Keratinocyte (primary cell): ENCODE results near the gene GYG2. TPM values are rescaled to one million over a fixed set of nuclear protein-coding genes. Genes with fewer than 3 reads are reported as not detected.
"Not testable (repeated sequence)": the region's sequence is repeated elsewhere in the genome, so short reads cannot be mapped to it uniquely, and the experiment has no call there.

Source experiments
- DNase-seq: peaks from one replicate; pipeline ENCODE4 v3.0.0-alpha.2; 2011; ENCODE audit warnings: low read depth, missing footprints, low spot score
- FAIRE-seq: peaks from 2 replicates; lab custom pipeline; 2011; peaks lifted over from hg19 to GRCh38; lab: Jason Lieb, UNC
- H2AFZ ChIP-seq: 2 replicates; pipeline ENCODE4 v1.6.0; 2012; ENCODE audit warnings: low read length, control low read depth, inconsistent platforms; ENCODE audit not compliant: control insufficient read depth
- H3K27ac ChIP-seq: 2 replicates; pipeline ENCODE4 v1.5.1; 2011; ENCODE audit warnings: low read length; ENCODE audit not compliant: control insufficient read depth, insufficient read depth
- H3K27me3 ChIP-seq: 3 replicates; pipeline ENCODE4 v1.6.0; 2011; ENCODE audit warnings: low read length; ENCODE audit not compliant: control insufficient read depth, insufficient read depth; ENCODE audit errors: extremely low read depth
- H3K36me3 ChIP-seq, 2 experiments: 2 replicates in 1 of 2; 3 replicates in 1 of 2; pipeline ENCODE4 v1.5.1; 2011; ENCODE audit warnings: low read length in 2 of 2, mild to moderate bottlenecking in 1 of 2; ENCODE audit not compliant: control insufficient read depth in 2 of 2, insufficient read depth in 2 of 2; ENCODE audit errors: extremely low read depth in 1 of 2
- H3K4me1 ChIP-seq: 3 replicates; pipeline ENCODE4 v1.5.1; 2011; ENCODE audit warnings: low read length; ENCODE audit not compliant: control insufficient read depth, insufficient read depth; ENCODE audit errors: extremely low read depth
- H3K4me2 ChIP-seq: 3 replicates; pipeline ENCODE4 v1.6.0; 2011; ENCODE audit warnings: low read depth, low read length; ENCODE audit not compliant: control insufficient read depth, insufficient read depth; ENCODE audit errors: extremely low read depth
- H3K4me3 ChIP-seq, 3 experiments: fragments of 200-600 bp in 1 of 3; sonication (generic) in 1 of 3; 2 replicates in 2 of 3; 3 replicates in 1 of 3; pipeline ENCODE4 v1.5.1; 2011 to 2016; ENCODE audit warnings: low read length in 3 of 3, mild to moderate bottlenecking in 3 of 3, control low read depth in 2 of 3, inconsistent platforms in 1 of 3, low read depth in 1 of 3, mixed read lengths in 1 of 3, mixed run types in 1 of 3, moderate library complexity in 1 of 3; ENCODE audit not compliant: control insufficient read depth in 2 of 3, insufficient read depth in 2 of 3; ENCODE audit errors: extremely low read depth in 1 of 3
- H3K79me2 ChIP-seq: 2 replicates; pipeline ENCODE4 v1.6.0; 2012; ENCODE audit warnings: low read length; ENCODE audit not compliant: control insufficient read depth, insufficient read depth
- H3K9ac ChIP-seq: 3 replicates; pipeline ENCODE4 v1.6.0; 2011; ENCODE audit warnings: low read length; ENCODE audit not compliant: control insufficient read depth, insufficient read depth; ENCODE audit errors: extremely low read depth
- H3K9me1 ChIP-seq: 3 replicates; pipeline ENCODE4 v1.6.0; 2011; ENCODE audit warnings: low read length; ENCODE audit not compliant: control insufficient read depth, insufficient read depth; ENCODE audit errors: extremely low read depth
- H3K9me3 ChIP-seq: 2 replicates; pipeline ENCODE4 v1.5.1; 2012; ENCODE audit warnings: low read depth, low read length; ENCODE audit not compliant: control insufficient read depth
- H4K20me1 ChIP-seq: 3 replicates; pipeline ENCODE4 v1.6.0; 2011; ENCODE audit warnings: low read length; ENCODE audit not compliant: control insufficient read depth, insufficient read depth; ENCODE audit errors: extremely low read depth
- CTCF ChIP-seq, 3 experiments: IDR thresholded peaks in 1 of 3; conservative IDR thresholded peaks in 1 of 3; optimal IDR thresholded peaks in 1 of 3; 2 replicates in 2 of 3; 3 replicates in 1 of 3; pipeline versions ENCODE3 to v1.5.1; 2011; ENCODE audit warnings: low read length in 3 of 3, mild to moderate bottlenecking in 3 of 3, moderate library complexity in 2 of 3, control low read depth in 1 of 3, inconsistent platforms in 1 of 3; ENCODE audit not compliant: insufficient read depth in 2 of 3; ENCODE audit errors: extremely low read depth in 1 of 3
- EZH2 ChIP-seq: IDR thresholded peaks from one replicate; pipeline ENCODE4 v1.6.1; 2012; ENCODE audit warnings: inconsistent platforms, mild to moderate bottlenecking, low read length, moderate library complexity
- dilution Hi-C: fragments of 300-500 bp; cut with MboI; formaldehyde crosslinking; loops from one replicate; pipeline ENCODE4 v1.7.0; 2020; ENCODE audit warnings: low sequenced_read_pairs; ENCODE audit not compliant: extremely low pct_ligation_motif_present
- polyA plus RNA-seq, 5 experiments: library from polyadenylated mRNA; depleted of rRNA in 3 of 5; stranded (reverse) in 3 of 5; stranded (forward) in 1 of 5; unstranded in 1 of 5; fragments of >200 nt; gene quantifications; 1 replicate in 1 of 5; 2 replicates in 3 of 5; 3 replicates in 1 of 5; pipeline versions ENCODE4 v1.2.1 to v1.2.3, GENCODE V29; 2011 to 2012; ENCODE audit warnings: missing spikeins in 2 of 5, low read depth in 1 of 5, low replicate concordance in 1 of 5

GYG2 gene
- polyA plus RNA-seq, 1 donor (not counting 4 experiments of a cell fraction or from before 2014, with no cell fraction given), result not detected

DNA sequence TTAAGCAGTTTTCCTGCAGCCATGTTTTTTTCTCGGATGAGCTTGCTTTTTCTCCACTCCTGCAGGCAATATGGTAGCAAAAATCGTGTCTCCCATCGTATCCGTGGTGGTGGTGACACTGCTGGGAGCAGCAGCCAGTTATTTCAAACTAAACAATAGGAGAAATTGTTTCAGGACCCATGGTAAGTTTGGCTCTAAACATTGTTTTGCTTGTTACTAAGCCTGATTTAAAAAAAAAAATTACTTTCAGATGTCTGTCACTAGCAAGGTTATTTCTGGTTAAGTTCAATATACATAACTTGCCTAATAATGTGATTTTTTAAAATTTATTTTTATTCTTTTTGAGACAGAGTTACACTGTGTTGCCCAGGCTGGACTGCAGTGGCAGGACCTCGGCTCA is 17.5 kb upstream of the GYG2 start:
- peak overlapping the region; percentile 77 for H3K27ac ChIP-seq
- H3K9me3 ChIP-seq, result no peaks in the 10 kb centered on the region
- no peaks in the 10 kb centered on the region for H3K9me1 ChIP-seq
- no peak overlapping the region for H2AFZ ChIP-seq
- TF ChIP-seq CTCF (optimal IDR thresholded peaks at IDR 0.05 in 1 of 3, IDR thresholded peaks at IDR 0.05 in 1 of 3, conservative IDR thresholded peaks at IDR 0.05 in 1 of 3; ENCODE audit: extremely low read depth in 1 of 3, insufficient read depth in 2 of 3, low read length in 3 of 3) (no peak), EZH2 (no peak)
- dilution Hi-C loops, result no loop called here
- H4K20me1 ChIP-seq, result no peaks in the 10 kb centered on the region
- H3K4me1 ChIP-seq, result peaks cover 14% of the 10 kb centered on the region
- no peak overlapping the region for H3K4me2 ChIP-seq
- H3K27me3 ChIP-seq, result no peaks in the 10 kb centered on the region
- H3K36me3 ChIP-seq, result no peaks in the 10 kb centered on the region
- no peak overlapping the region for H3K9ac ChIP-seq
- FAIRE-seq (no peak), DNase-seq (no peak)
- H3K79me2 ChIP-seq, result no peaks in the 10 kb centered on the region
- no peak overlapping the region for H3K4me3 ChIP-seq

- H3K9me1 ChIP-seq, H3K36me3 ChIP-seq, H3K27me3 ChIP-seq, H3K9me3 ChIP-seq, H4K20me1 ChIP-seq, dilution Hi-C loops, H3K79me2 ChIP-seq: not testable (repeated sequence)
- peak overlapping the region in 1 of 3 experiments; percentile 32 for H3K4me3 ChIP-seq
- peak overlapping the region; percentile 58 for H3K4me2 ChIP-seq
- H3K27ac ChIP-seq, result peak overlapping the region; percentile 77
- peak overlapping the region; percentile 72 for H2AFZ ChIP-seq
- TF ChIP-seq CTCF (optimal IDR thresholded peaks at IDR 0.05 in 1 of 3, IDR thresholded peaks at IDR 0.05 in 1 of 3, conservative IDR thresholded peaks at IDR 0.05 in 1 of 3; ENCODE audit: extremely low read depth in 1 of 3, insufficient read depth in 2 of 3, low read length in 3 of 3), result peak in 2 of 3 experiments; percentile 40 to 56
- DNase-seq, result peak; percentile 19
- peaks cover 14% of the 10 kb centered on the region for H3K4me1 ChIP-seq
- H3K9ac ChIP-seq, result peak overlapping the region; percentile 56
- FAIRE-seq, result peak; percentile 99
These were observed 16.4 kb upstream of the GYG2 start for GRCh38 chrX:2812161-2812907.
